GM13977 (cell line): Measurements from ENCODE around the gene PDLIM7.

Experiments used
- DNase-seq: peaks from one replicate; pipeline ENCODE4 v3.0.0; 2012; ENCODE audit warnings: low spot score
- in situ Hi-C: fragments of 300-500 bp; cut with MboI; formaldehyde crosslinking; loops from one replicate; pipeline ENCODE4 v1.12.0; 2022; ENCODE audit warnings: low sequenced_read_pairs, low pct_unique_long_range_greater_than_20kb, mixed read lengths, inconsistent platforms; ENCODE audit not compliant: unreplicated experiment
- TF ChIP-seq, protein P1 (sequence below): IDR thresholded peaks from 2 replicates; pipeline ENCODE4 v1.5.1; 2012; ENCODE audit warnings: mild to moderate bottlenecking, control low read depth; ENCODE audit not compliant: insufficient read depth; ENCODE audit errors: extremely low read depth, missing control alignments

Gene PDLIM7

DNA sequence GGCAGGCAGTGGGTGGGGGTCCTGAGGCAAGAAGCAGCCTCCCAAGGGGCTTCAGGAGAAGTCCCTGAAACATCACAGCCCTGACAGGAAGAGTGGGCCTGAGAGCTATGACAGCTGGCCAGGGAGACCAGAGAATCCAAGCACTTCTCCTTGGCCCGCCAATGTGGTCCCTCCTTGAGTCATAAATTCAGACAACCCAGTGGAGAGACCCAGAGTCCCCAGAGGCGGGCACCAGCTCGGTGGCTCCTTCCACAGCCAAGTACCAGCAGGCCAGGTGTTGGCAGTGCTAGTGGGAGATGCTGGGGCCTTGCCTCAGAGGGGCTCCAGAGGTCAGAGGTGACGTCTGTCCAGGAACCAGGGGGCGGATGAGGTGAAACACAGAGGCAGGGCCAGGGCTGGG lies 13.8 kb upstream of the PDLIM7 start:
- in situ Hi-C loops: no loop called here
- TF ChIP-seq, protein P1, sequence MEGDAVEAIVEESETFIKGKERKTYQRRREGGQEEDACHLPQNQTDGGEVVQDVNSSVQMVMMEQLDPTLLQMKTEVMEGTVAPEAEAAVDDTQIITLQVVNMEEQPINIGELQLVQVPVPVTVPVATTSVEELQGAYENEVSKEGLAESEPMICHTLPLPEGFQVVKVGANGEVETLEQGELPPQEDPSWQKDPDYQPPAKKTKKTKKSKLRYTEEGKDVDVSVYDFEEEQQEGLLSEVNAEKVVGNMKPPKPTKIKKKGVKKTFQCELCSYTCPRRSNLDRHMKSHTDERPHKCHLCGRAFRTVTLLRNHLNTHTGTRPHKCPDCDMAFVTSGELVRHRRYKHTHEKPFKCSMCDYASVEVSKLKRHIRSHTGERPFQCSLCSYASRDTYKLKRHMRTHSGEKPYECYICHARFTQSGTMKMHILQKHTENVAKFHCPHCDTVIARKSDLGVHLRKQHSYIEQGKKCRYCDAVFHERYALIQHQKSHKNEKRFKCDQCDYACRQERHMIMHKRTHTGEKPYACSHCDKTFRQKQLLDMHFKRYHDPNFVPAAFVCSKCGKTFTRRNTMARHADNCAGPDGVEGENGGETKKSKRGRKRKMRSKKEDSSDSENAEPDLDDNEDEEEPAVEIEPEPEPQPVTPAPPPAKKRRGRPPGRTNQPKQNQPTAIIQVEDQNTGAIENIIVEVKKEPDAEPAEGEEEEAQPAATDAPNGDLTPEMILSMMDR: no peak
- DNase-seq: no peak

DNA sequence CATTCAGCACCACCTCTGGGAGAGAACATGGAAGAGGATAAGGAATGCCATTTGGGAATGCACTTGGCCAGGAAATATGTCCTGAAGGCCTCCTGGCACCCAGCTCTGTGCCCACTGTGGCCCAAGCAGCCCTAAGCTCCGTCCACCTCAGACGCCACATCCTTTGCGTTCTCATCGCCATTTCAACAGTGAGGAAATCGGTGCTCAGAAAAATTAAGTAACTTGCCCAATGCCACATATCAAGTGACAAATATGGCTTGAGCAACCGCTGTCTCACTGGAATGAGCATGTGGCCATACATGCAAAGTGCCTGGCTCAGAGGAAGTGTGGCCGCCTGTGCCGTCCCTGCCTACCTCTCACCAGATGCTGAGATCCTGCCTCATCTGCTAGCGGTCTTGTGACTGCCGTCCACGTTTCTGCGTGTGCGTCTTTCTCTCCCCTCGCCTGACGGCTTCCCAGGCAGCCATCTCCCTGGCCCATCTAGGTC lies 13.2 kb upstream of the PDLIM7 start:
- in situ Hi-C loops: no loop called here
- no peak for DNase-seq
- TF ChIP-seq, protein P1: no peak

DNA sequence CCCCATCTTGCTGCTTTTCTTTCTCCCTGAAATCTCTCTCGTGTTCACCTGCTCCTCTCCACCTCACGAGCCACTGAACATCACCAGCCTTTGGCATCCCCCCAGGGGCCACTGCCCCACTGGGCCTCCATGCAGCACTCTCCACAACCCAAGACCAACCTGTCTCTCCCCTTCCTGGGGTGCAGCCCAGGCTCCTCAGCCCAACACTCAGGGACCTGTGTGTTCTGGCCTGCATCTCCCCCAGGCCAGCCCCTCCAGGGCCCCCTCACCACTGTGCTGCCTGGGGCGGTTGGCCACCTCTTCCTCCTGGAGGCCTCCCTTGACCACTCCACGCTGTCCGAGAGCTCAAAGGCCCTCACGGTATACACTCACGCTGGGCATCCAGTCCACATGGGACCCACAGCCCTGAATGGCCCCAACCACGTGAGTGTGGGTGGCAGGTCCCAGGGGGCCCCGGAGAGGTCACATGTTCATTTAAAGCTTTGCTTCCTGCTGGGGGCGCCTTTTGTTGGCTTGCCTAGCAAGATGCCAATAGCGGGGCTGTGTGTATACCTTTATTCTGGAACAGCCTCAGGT lies 12.7 kb upstream of the PDLIM7 start:
- in situ Hi-C loops: no loop called here
- peak; percentile 74 for DNase-seq
- TF ChIP-seq, protein P1: peak; percentile 23

DNA sequence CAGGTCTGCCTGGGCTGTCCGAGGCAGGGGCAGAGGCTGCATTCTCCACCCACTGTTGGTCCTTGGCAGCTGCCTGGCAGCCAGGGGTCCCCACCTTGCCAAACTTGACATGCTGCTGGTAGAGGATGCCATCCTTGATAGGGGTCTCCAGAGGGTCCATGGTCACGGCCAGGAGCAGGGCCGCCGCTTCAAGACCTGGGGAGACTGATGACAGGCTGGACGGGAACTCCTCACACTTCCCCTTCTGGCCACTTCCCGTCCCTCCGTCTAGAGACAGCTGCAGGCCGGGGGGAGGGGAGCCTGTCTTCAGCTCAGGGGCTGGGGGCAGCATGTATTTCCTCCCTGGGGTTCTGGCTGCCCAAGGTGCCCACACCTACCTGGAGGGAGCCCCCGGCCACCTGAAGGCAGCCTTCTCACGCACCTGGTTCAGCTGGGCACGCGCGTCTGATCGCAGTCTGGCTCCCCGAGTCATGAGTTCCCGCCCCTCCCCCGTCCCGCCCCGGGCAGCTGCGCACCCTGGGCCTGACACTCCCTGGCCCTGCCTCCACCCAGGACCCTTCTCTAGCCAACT lies 12.1 kb upstream of the PDLIM7 start, which contains the start of gene DOK3:
Gene DOK3, minus strand, starts transcription at position 446 of the 571 bp plus-strand sequence. Its CDS starts 286 bp downstream, at position 160.
- in situ Hi-C loops: no loop called here
- TF ChIP-seq, protein P1: no peak
- peak; percentile 66 for DNase-seq

DNA sequence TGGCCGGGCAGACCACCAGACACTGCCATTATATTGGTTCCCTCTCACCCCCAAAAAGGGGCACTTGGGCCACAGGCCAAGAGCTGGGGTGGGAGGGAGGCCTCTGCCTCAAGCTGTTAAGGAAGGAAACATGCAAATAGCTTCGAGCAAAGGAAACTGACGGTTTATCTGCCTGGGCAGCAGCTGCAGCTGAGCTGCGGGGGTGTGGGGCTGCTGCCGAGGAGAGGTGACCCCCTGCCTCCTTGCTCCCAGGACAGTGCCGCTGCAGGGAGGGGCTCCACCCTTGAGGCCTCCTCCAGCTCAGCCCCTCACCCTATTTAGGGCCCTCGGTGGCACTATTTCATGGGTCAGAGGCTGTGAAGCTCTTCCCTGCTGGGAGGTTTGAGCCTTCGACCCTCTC lies 11.4 kb upstream of the PDLIM7 start:
- TF ChIP-seq, protein P1: no peak
- in situ Hi-C loops: no loop called here
- peak; percentile 70 for DNase-seq

DNA sequence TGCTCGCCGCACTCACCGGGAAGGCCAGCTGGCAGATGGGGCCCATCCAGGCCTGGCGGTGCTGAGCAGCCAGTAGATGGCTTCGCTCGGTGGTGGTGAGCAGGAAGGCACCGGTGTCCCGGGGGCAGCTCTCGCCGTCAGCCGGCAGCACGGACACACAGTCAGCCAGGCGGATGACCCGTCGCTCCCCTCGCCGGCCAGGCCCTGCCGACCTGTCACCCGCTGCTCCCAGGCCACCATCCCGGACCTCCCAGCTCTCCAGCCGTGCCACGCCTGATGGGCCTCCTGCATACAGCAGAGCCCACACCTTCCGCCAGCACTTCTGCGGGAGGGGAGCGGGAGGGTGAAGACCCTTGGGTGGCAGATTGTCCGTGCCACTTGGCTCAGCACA lies 10.8 kb upstream of the PDLIM7 start:
- DNase-seq: no peak
- TF ChIP-seq, protein P1: no peak
- in situ Hi-C loops: no loop called here
